Loucy (cell line): ENCODE measurements around the gene GADD45B.

Experiments
- H2AFZ ChIP-seq: fragments of 200-600 bp; sonication (generic); 2 replicates; pipeline ENCODE4 v1.6.0; 2016; ENCODE audit warnings: antibody characterized with exemption, mild to moderate bottlenecking, low read length, moderate library complexity
- H3F3A ChIP-seq: fragments of 200-600 bp; 2 replicates; pipeline ENCODE4 v1.6.0; 2016; ENCODE audit warnings: antibody characterized with exemption, low read depth, mild to moderate bottlenecking
- H3K27me3 ChIP-seq: fragments of 200-600 bp; sonication (generic); 2 replicates; pipeline ENCODE4 v1.6.1; 2014; ENCODE audit warnings: low read length, mild to moderate bottlenecking; ENCODE audit not compliant: insufficient read depth, poor library complexity, severe bottlenecking
- H3K36me3 ChIP-seq: fragments of 200-600 bp; sonication (generic); 2 replicates; pipeline ENCODE4 v1.6.1; 2016; ENCODE audit warnings: low read length; ENCODE audit not compliant: insufficient read depth
- H3K4me1 ChIP-seq: fragments of 200-600 bp; sonication (generic); 2 replicates; pipeline ENCODE4 v1.5.1; 2014; ENCODE audit warnings: low read length, mild to moderate bottlenecking; ENCODE audit not compliant: insufficient read depth, poor library complexity, severe bottlenecking
- H3K4me2 ChIP-seq: fragments of 200-600 bp; sonication (generic); 2 replicates; pipeline ENCODE4 v1.6.0; 2014; ENCODE audit warnings: antibody characterized with exemption, low read length, low read depth, mild to moderate bottlenecking; ENCODE audit not compliant: poor library complexity, severe bottlenecking
- H3K4me3 ChIP-seq: fragments of 200-600 bp; sonication (generic); 2 replicates; pipeline ENCODE4 v1.5.1; 2014; ENCODE audit warnings: low read length, mild to moderate bottlenecking, mixed read lengths; ENCODE audit not compliant: poor library complexity, severe bottlenecking
- H3K79me2 ChIP-seq: fragments of 200-600 bp; sonication (generic); 2 replicates; pipeline ENCODE4 v1.6.1; 2014; ENCODE audit warnings: low read length; ENCODE audit not compliant: insufficient read depth
- H3K9ac ChIP-seq: fragments of 200-600 bp; sonication (generic); 2 replicates; pipeline ENCODE4 v1.6.0; 2014; ENCODE audit warnings: mild to moderate bottlenecking, low read depth, low read length, moderate library complexity; ENCODE audit not compliant: poor library complexity, severe bottlenecking
- H3K9me2 ChIP-seq: fragments of 200-600 bp; sonication (generic); replicated peaks from 2 replicates; pipeline ENCODE4 v1.6.1; 2016; ENCODE audit warnings: low read depth, low read length, mixed read lengths
- H3K9me3 ChIP-seq: fragments of 200-600 bp; sonication (generic); 2 replicates; pipeline ENCODE4 v1.6.1; 2014; ENCODE audit warnings: mild to moderate bottlenecking, antibody characterized with exemption, low read length, low read depth; ENCODE audit not compliant: insufficient read depth
- H4K20me1 ChIP-seq: fragments of 200-600 bp; sonication (generic); 2 replicates; pipeline ENCODE4 v1.6.0; 2014; ENCODE audit warnings: antibody characterized with exemption, low read length, mild to moderate bottlenecking; ENCODE audit not compliant: insufficient read depth, poor library complexity, severe bottlenecking
- EZH2phosphoT487 ChIP-seq: fragments of 200-600 bp; IDR thresholded peaks from 2 replicates; pipeline ENCODE4 v1.6.1; 2018; ENCODE audit warnings: antibody characterized with exemption, mild to moderate bottlenecking, moderate library complexity, borderline replicate concordance
- TF ChIP-seq, protein P1 (sequence below): fragments of 200-600 bp; sonication (generic); conservative IDR thresholded peaks from 2 replicates; pipeline ENCODE4 v1.5.1; 2014; ENCODE audit warnings: mild to moderate bottlenecking, antibody characterized with exemption, low read length

The GADD45B gene

DNA sequence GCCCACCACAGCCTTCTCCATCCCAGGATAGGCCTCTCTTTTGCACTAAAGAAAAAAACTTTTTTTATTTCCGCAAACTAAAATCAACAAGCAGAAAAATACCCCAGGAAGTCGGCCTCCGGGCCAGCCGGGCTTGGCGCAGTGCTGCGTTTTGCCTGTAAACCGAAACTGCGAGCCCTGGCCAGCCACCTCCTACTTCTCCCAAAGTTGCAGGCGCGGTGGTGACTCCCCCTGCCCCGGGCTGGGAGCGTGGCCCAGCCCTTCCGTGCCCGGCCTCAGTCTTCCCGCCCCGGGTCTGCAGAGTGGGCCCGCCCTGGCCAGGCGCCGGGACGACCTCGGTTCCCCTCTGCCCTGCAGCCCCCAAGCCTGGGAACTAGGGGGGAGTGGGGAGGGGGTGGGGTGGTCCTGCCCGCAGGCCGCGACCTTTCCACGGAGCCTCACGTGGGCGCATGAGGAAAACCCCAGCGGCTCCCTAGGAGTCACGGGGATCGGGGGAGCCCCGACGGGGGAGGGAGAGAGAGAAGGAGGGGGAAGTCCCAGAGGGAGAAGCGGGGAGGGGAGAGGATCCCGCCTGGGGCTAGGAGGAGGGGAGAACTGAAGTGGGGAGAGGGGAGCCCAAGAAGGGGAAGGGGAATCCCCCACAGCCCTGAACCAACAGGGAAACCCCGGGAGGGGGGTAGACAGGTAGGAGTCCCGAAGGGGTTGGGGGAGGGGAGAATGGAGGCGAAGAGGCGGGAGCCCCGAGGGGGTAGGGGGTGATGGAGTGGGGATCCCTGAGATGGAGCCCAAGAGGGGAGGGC, 3.0 kb downstream of the GADD45B start:
- peak overlapping the region; percentile 81 for H3K9ac ChIP-seq
- 0 out of 2 replicates have a peak overlapping the region, but pooled peaks have one; percentile 32 for H2AFZ ChIP-seq
- H4K20me1 ChIP-seq: peaks cover 22% of the 10 kb centered on the region
- no peaks in the 10 kb centered on the region for H3F3A ChIP-seq
- H3K4me1 ChIP-seq: peaks cover 26% of the 10 kb centered on the region
- H3K9me3 ChIP-seq: no peaks in the 10 kb centered on the region
- peak overlapping the region; percentile 80 for H3K4me2 ChIP-seq
- no peaks in the 10 kb centered on the region for H3K27me3 ChIP-seq
- no peaks in the 10 kb centered on the region for H3K9me2 ChIP-seq
- peak overlapping the region; percentile 80 for H3K4me3 ChIP-seq
- H3K36me3 ChIP-seq: no peaks in the 10 kb centered on the region
- peaks cover 21% of the 10 kb centered on the region for H3K79me2 ChIP-seq
- TF ChIP-seq EZH2phosphoT487: no peak
- TF ChIP-seq, protein P1, sequence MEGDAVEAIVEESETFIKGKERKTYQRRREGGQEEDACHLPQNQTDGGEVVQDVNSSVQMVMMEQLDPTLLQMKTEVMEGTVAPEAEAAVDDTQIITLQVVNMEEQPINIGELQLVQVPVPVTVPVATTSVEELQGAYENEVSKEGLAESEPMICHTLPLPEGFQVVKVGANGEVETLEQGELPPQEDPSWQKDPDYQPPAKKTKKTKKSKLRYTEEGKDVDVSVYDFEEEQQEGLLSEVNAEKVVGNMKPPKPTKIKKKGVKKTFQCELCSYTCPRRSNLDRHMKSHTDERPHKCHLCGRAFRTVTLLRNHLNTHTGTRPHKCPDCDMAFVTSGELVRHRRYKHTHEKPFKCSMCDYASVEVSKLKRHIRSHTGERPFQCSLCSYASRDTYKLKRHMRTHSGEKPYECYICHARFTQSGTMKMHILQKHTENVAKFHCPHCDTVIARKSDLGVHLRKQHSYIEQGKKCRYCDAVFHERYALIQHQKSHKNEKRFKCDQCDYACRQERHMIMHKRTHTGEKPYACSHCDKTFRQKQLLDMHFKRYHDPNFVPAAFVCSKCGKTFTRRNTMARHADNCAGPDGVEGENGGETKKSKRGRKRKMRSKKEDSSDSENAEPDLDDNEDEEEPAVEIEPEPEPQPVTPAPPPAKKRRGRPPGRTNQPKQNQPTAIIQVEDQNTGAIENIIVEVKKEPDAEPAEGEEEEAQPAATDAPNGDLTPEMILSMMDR: no peak

DNA sequence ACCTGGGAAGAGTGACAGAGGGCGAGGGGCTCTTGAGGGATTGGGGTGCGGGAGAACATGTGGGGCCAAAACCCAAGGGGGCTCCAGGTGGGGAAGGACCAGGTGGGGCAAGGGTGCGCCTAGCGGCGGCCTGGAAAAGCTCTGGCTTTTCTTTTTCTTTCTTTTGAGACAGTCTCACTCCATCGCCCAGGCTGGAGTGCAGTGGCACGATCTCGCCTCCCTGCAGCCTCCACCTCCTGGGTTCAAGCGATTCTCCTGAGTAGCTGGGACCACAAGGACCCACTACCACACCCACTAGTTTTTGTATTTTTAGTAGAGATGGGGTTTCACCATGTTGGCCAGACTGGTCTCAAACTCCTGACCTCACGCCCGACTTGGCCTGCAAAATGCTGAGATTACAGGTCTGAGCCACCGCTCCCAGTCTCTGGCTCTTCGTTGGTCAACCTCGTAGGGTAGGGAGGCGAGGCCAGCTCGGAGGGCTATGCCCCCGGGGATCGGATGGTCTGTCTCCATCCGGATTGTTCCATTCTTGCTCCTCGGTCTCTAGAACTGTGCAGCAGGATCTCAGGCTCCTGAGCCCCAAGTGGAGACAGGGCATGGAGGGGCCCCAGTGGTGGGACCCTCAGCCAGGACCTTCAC, 3.7 kb downstream of the GADD45B start:
- Histone ChIP-seq H3K79me2 (peaks cover 21% of the 10 kb centered on the region), H3K36me3 (no peaks in the 10 kb centered on the region), H2AFZ (no peak overlapping the region), H3K9me2 (no peaks in the 10 kb centered on the region), H3K4me3 (peak overlapping the region; percentile 80), H4K20me1 (peaks cover 22% of the 10 kb centered on the region), H3K9me3 (no peaks in the 10 kb centered on the region), H3K9ac (peak overlapping the region; percentile 81), H3K4me1 (peaks cover 25% of the 10 kb centered on the region), H3K4me2 (peak overlapping the region; percentile 80), H3K27me3 (no peaks in the 10 kb centered on the region), H3F3A (no peaks in the 10 kb centered on the region)
- TF ChIP-seq, protein P1: no peak
- TF ChIP-seq EZH2phosphoT487: no peak

GRCh38 chr19:2481466-2481865, 5.5 kb downstream of the GADD45B start:
- Histone ChIP-seq H2AFZ (no peak overlapping the region), H3K4me3 (no peak overlapping the region), H3K9me2 (no peaks in the 10 kb centered on the region), H3F3A (no peaks in the 10 kb centered on the region), H3K36me3 (no peaks in the 10 kb centered on the region), H3K9me3 (no peaks in the 10 kb centered on the region), H4K20me1 (peaks cover 18% of the 10 kb centered on the region), H3K4me1 (peaks cover 16% of the 10 kb centered on the region), H3K27me3 (no peaks in the 10 kb centered on the region), H3K9ac (no peak overlapping the region), H3K79me2 (peaks cover 16% of the 10 kb centered on the region), H3K4me2 (no peak overlapping the region)
- no peak for TF ChIP-seq EZH2phosphoT487
- TF ChIP-seq, protein P1: no peak
